Ovary (tissue), 10 donors: ENCODE results near the gene SOCS2. TPM values are rescaled to one million over a fixed set of nuclear protein-coding genes. Genes with fewer than 3 reads are reported as not detected.

Experiments
- DNase-seq, 5 donors: peaks; one replicate each; pipeline ENCODE4 v3.0.0-alpha.2; 2019 to 2020
- H3K27ac ChIP-seq, 2 donors: fragments of 200-600 bp; one replicate each; pipeline versions ENCODE4 v1.5.1 to v1.8.0; 2019 to 2022
- H3K27me3 ChIP-seq: fragments of 200-600 bp; one replicate; pipeline ENCODE4 v1.8.0; 2022
- H3K36me3 ChIP-seq: fragments of 200-600 bp; sonication (generic); one replicate; pipeline ENCODE4 v1.5.1; 2019
- H3K4me1 ChIP-seq: one replicate; pipeline ENCODE4 v1.8.1; 2013; ENCODE audit warnings: mild to moderate bottlenecking, moderate library complexity; ENCODE audit not compliant: insufficient read depth
- H3K4me3 ChIP-seq: fragments of 200-600 bp; sonication (generic); one replicate; pipeline ENCODE4 v1.5.1; 2017
- H3K9me3 ChIP-seq, 2 donors: fragments of 200-600 bp in 1 of 2; sonication (generic) in 1 of 2; one replicate each; pipeline versions ENCODE4 v1.5.1 to v1.8.1; 2013 to 2019; ENCODE audit warnings: mild to moderate bottlenecking in 1 of 2, moderate library complexity in 1 of 2
- CTCF ChIP-seq, 3 donors: fragments of 450-650 bp in 2 of 3; fragments of 200-600 bp in 1 of 3; IDR thresholded peaks; one replicate each; pipeline versions ENCODE4 v1.5.1 to v1.8.0; 2016 to 2022; ENCODE audit warnings: antibody characterized with exemption in 3 of 3, mild to moderate bottlenecking in 1 of 3
- EP300 ChIP-seq: sonication (generic); formaldehyde crosslinking; IDR thresholded peaks from one replicate; pipeline ENCODE4 v1.6.1; 2017; ENCODE audit warnings: antibody characterized with exemption
- POLR2A ChIP-seq: fragments of 450-650 bp; IDR thresholded peaks from one replicate; pipeline ENCODE4 v1.6.1; 2017; ENCODE audit warnings: antibody characterized with exemption, mild to moderate bottlenecking, moderate library complexity
- WGBS, 3 donors: extraction: QIAGEN DNeasy Blood & Tissue Kit in 1 of 3; methylation state at CpG; one replicate each; pipeline versions ENCODE4 v1.1.5 to v1.1.7; 2013 to 2017; 5-methylcytosine and 5-hydroxymethylcytosine counted together
- intact Hi-C, 4 donors: fragments of 100-400 bp; cut with DNase I; formaldehyde crosslinking; loops; one replicate each; pipeline versions ENCODE4 v1.11.0 to v1.15.1; 2022 to 2023
- long read RNA-seq, 3 donors: library from polyadenylated mRNA in 2 of 3; unstranded in 2 of 3; transcript quantifications; one replicate each; pipeline ENCODE4 v2.0.0 and lab custom pipeline, GENCODE V29; 2021 to 2026
- polyA plus RNA-seq, 2 donors: library from polyadenylated mRNA; stranded (reverse); fragments of 200-250 nt in 1 of 2; fragments of 350-450 nt in 1 of 2; fragmentation: Illumina TruSeq in 1 of 2; extraction: RNeasy Lipid Tissue Mini Kit (QIAGEN cat#74804) in 1 of 2; gene quantifications; one replicate each; pipeline ENCODE4 v1.2.3, GENCODE V29; 2013 to 2014
- total RNA-seq, 7 donors: library from RNA; depleted of rRNA in 2 of 7; stranded (reverse); fragments of >200 nt in 2 of 7; fragmentation: NEBNext Ultra II Directional in 3 of 7; extraction: Animal tissue kit (Norgen Biotek cat#: 25700) in 3 of 7; gene quantifications; one replicate each; pipeline versions ENCODE4 v1.1.0 to v1.2.4, GENCODE V29; 2016 to 2023
- donor health status: DM: no; HTN: no; CAD: no; lungs with moderate emphysema.
- donor health status: DM: no; HTN: no; CAD: no.
- donor health status: Bipolar disorder and iron deficiency.
- donor health status: DM: yes; HTN: yes; CAD: no.
- donor health status: DM: no; HTN: no; CAD: no.
- donor health status: DM: yes; HTN: yes; CAD: no.

Gene SOCS2
- total RNA-seq: 10 to 100 TPM; 10.0 to 67.9 (median 20.4) TPM
- 10 to 100 TPM; 21.5 to 41.5 TPM for polyA plus RNA-seq
- long read RNA-seq, donor 1, transcript SOCS2-210 (2 exons, 1,716 nt): minor isoform, 6 of 26 reads
- long read RNA-seq, donor 1, transcript SOCS2-202 (3 exons, 1,065 nt): major isoform, 15 of 26 reads
- long read RNA-seq, donor 1, partial matches to known transcripts: 0 of 26 reads
- long read RNA-seq, donor 1, other reads (novel, unspliced or antisense): 1 of 26 reads
- long read RNA-seq, donor 2, transcript SOCS2-202 (3 exons, 1,065 nt): major isoform, 5 of 13 reads
- long read RNA-seq, donor 2, partial matches to known transcripts: 0 of 13 reads
- long read RNA-seq, donor 2, other reads (novel, unspliced or antisense): 0 of 13 reads
- long read RNA-seq, donor 3, transcript SOCS2-210 (2 exons, 1,716 nt): minor isoform, 6 of 28 reads
- long read RNA-seq, donor 3, transcript SOCS2-212 (3 exons, 2,881 nt): minor isoform, 5 of 28 reads
- long read RNA-seq, donor 3, transcript SOCS2-202 (3 exons, 1,065 nt): major isoform, 9 of 28 reads
- long read RNA-seq, donor 3, partial matches to known transcripts: 0 of 28 reads
- long read RNA-seq, donor 3, other reads (novel, unspliced or antisense): 3 of 28 reads

- Histone ChIP-seq H3K27me3 (no peaks in the 10 kb centered on the region), H3K4me3 (peak within 1 kb of the TSS; percentile 91), H3K9me3 (no peaks in the 10 kb centered on the region), H3K36me3 (no peaks in the 10 kb centered on the region), H3K4me1 (peaks cover 2% of the 10 kb centered on the region), H3K27ac (peak within 1 kb of the TSS; percentile 87 to 89)
- peak; percentile 33 to 73 (median 57) for DNase-seq
- intact Hi-C loops: loop anchor here (1.0 to 10.0 kb wide), 8 partner anchors 103 to 529 kb away; partner anchors contain the start of gene CRADD (in 2 of the 4)
- TF ChIP-seq CTCF (IDR thresholded peaks at IDR 0.05) (peak in 1 of 3 donors; percentile 9), EP300 (no peak)
- whole genome bisulfite sequencing, 3 donors: 1% methylated on average over 29 to 59 of the region's 59 CpGs
These were observed at the start of gene SOCS2 for GRCh38 chr12:93571925-93572711. Gene SOCS2 (plus strand): TSS chr12:93572675. CDS start chr12:93572898, 223 bp downstream.

DNA sequence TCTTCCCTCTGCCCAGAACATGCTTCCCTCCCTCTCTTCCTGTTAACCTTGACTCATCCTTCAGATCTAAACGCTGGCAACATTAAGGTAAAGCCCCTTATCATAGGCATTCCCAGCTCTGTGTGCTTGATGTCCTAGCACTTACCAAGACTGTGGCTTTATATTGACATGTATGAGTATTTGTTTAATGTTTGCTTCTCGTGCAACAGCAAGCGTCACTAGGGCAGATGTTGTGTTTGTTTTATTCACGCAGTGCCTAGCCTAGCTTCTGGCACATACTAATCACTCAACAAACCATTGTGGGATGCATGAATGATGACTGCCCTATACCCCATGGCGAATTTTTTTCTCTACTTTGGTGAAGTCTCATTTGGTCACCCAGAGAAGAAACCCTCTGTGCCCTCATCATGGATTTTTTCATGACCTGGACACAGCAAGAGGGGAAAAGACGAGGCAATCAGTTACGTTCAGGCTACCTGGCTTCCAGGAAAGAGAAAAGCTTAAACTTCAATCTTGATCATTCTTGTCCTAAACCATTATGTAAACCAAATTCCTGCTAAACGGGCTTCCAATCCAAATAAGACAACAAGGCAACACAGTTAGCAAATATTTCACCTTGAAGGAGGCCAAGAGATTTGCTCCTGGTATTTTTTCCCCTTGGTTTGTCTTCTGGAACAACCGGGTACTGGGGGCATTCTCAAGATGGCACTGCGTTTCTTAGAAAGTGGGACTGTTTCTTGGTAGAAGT lies 47.9 kb upstream of the SOCS2 start:
- no peaks in the 10 kb centered on the region for H3K27me3 ChIP-seq
- DNase-seq: no peak
- TF ChIP-seq EP300: no peak
- TF ChIP-seq CTCF (IDR thresholded peaks at IDR 0.05): no peak
- no peak for TF ChIP-seq POLR2A
- H3K27ac ChIP-seq: no peak overlapping the region
- H3K4me3 ChIP-seq: no peak overlapping the region
- no peaks in the 10 kb centered on the region for H3K4me1 ChIP-seq
- no peaks in the 10 kb centered on the region for H3K9me3 ChIP-seq
- intact Hi-C loops: no loop called here
- WGBS, 3 donors: 67 to 79% (median 71%) methylated on average over 10 of the region's 10 CpGs
- no peaks in the 10 kb centered on the region for H3K36me3 ChIP-seq

DNA sequence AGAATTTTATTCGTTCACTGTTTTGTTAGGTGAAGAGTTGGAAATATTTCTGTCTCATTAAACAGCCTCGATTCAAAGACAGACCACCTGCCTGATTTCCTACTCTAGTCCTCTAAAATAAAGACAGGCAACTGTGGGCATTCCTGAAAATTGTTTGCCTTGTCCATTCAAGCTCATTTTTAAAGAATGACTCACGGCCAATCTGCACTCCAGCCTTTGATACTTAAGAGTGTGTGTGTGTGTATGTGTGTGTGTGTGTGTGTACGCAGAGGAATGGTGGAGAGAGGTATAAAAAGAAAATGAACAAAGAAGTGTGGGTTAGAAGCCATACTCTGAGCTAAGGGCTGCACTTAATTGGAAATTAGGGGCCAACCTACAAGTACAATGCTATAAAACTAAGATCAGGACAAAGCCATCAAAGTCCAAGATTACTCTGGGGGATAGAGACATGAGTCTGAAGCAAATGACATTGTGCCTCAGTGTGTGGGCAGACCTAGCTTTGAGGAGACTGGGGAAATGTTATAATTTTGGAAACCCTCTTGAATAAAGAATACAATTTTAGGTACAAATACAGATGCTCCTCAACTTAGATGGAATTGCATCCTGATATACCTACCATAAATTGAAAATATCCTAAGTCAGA lies 45.6 kb upstream of the SOCS2 start:
- intact Hi-C loops: no loop called here
- no peak for TF ChIP-seq CTCF (IDR thresholded peaks at IDR 0.05)
- TF ChIP-seq EP300: no peak
- TF ChIP-seq POLR2A: no peak
- Histone ChIP-seq H3K4me3 (no peak overlapping the region), H3K9me3 (no peaks in the 10 kb centered on the region), H3K36me3 (no peaks in the 10 kb centered on the region), H3K4me1 (no peaks in the 10 kb centered on the region), H3K27me3 (no peaks in the 10 kb centered on the region), H3K27ac (no peak overlapping the region)
- DNase-seq: no peak
- WGBS, 3 donors: 10 to 20% (median 11%) methylated on average over 4 of the region's 4 CpGs
